GM18511 (cell line): Measurements from ENCODE around the gene ACOT11.
"Not testable (repeated sequence)": the region's sequence is repeated elsewhere in the genome, so short reads cannot be mapped to it uniquely, and the experiment has no call there.

ENCODE experiments used
- ATAC-seq: cut with Tn5 transposase; IDR thresholded peaks from one replicate; pipeline ENCODE4 v1.9.1; 2021; ENCODE audit warnings: mild to moderate bottlenecking, moderate library complexity; ENCODE audit not compliant: unreplicated experiment

Gene ACOT11

DNA sequence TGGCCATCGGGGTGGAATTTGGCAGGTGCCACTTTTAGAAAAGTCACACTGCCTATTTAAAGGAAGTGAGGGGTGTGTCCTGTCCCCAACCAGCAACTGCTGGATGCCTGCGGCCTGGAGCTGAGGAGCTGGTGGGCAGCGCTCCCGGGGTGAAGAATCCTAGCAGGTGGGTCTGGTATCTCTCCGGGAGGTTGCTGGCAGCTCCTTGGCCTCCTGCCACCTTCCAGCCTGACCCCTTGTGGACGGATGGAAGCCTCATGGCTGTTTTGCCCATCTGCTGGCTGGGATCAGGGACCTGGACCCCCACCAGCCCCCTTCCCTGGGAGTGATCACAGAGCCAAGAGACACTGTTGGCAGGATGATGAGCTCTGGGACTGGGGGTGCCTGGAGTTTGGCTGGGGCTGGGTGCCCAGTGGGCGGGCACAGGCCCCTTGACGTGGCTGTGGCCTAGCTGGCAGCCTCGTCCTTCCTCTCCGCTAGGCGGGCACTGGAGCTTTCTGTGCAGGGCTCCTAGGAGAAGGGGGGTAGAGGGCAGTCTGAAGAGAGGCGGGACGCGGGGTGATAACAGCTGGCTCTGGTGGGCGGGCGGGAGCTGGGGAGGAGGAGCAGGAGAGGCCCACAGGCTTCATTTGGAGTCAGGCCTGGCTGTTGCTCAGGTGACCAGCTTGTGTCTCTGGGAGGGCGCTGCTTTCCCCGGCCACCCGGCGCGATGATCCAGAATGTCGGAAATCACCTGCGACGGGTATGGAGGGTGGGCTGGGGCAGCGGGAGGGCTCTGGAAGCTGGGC, at the start of gene ACOT11:
TSS of gene ACOT11 (plus strand) at position 628 of the 788 bp plus-strand sequence. CDS start at position 710, 82 bp downstream.
- ATAC-seq = no peak

DNA sequence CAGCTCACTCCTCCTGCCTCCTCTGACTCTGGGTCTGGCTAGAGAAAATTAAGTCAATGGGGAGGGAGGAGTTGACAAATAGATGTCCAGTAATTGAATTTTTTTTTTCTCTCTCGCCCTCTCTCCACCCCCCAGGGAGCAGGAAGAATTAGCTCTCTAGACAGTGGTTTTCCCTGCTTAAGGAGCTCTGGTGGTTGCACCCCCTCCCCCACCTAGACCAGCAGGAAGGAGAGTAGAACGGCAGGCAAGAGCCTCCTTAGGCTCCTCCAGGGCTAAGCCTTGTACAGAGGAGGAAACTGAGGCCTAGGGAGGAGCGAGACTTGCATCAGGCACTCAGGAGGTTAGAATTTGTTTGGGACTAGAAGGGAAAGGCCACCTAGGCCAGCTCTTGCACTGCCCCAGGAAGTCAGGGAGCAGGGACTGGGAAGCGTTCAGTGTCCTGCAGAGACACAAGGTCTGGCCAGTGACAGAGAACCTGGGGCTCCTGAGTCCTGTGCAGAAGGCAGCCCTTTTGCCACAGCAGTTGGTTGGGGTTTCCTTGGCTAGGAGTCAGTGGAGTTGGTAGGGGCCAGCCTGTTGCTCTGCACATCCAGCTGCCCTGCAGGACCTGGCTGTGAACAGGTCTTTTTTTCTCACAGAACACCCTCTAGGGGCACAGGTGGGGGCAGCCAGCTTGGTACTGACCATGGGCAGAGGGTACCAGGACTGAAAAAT, 49.5 kb upstream of the ACOT11 start:
- no peak for ATAC-seq

GRCh38 chr1:54499097-54499359, 49.0 kb upstream of the ACOT11 start:
- ATAC-seq = no peak

- no peak for ATAC-seq
Observed at GRCh38 chr1:54499360-54500106, 48.5 kb upstream of the ACOT11 start.

DNA sequence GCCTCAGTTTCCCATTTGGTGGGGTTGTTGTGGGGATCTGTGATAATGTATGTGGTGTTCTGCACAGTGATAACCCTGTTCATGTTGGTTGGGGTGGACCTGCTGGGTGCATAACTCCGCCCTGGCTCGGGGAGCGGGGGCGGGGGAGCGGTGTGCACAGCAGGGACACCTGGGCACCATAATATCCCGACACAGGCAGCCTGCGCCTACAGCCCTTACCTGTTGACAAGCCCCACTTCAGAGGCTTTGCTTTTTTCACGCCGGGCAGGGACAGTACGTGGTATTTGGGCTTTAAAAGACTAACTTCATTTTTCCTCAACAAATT, 48.0 kb upstream of the ACOT11 start:
- ATAC-seq = no peak

- ATAC-seq = no peak
Observed at GRCh38 chr1:54501849-54502248, 46.2 kb upstream of the ACOT11 start.

- no peak for ATAC-seq
Observed at GRCh38 chr1:54502342-54502741, 45.7 kb upstream of the ACOT11 start.

DNA sequence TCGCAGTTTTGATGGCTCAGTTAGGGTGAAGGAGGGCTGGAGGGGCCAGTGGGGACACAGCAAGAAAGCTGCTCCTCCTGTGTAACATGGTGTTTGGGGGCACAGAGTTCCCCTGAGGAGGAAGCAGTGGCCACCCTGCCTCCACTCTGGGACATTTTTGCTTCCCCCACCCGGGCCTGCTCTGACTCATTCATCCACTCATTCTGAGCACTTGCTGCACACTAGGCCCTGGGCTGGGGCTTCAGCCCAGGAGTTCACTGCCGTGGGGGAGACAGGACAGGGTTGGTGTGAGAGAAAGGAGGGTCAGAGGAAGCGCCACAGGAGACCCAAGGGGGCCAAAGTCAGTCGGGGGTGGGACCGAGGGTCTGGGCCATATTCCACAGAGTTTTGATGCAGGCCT, 41.4 kb upstream of the ACOT11 start:
- ATAC-seq = no peak

- ATAC-seq = no peak
Observed at GRCh38 chr1:54507033-54507870, 40.8 kb upstream of the ACOT11 start.

DNA sequence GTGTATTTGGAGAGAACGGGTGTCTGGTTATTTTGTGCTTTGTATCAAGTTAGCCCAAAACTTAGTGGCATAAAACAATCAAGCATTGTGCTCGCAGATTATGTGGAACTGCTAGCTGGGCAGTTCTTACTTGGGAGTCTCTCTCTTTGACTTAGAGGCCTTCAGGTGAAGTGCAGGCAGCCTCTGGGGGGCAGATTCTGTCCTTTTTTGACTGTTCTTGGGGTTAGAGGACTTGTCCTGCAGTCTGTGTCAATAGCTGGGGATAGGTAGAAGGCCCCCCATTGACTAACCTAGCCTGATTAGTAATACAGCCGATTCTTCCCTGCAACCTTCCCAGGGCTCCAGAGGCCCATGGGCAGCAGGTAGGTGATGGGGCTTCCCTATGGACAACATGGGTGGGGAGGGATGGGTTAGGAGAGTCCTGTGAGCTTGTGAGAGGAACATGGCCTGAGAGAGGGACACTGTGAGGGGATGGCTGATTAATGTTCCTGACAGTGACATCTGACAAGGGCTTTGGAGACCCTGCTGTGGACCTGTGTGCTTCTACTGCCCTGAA, 37.2 kb upstream of the ACOT11 start:
- no peak for ATAC-seq

DNA sequence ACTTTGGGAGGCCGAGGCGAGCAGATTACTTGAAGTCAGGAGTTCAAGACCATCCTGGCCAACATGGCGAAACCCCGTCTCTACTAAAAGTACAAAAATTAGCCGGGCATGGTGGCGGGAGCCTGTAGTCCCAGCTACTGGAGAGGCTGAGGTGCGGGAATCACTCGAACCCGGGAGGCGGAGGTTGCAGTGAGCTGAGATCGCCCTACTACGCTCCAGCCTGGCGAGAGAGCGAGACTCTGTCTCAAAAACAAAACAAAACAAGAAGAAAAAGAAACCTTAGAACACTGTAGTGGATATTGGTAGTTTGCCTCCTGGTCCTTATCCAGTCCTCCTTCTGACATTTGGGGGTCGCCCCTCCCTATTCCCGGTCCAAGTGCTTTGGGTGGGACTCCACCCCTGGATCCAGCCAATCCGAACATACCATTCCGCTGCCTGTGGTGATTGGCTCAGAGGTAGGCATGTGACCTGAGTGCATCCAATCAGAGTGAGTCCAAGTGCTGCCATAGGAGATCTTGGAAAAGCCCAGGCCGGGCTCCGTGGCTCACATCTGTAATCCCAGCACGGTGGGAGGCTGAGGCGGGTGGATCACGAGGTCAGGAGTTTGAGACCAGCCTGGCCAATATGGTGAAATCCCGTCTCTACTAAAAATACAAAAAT, 34.0 kb upstream of the ACOT11 start:
- not testable (repeated sequence) for ATAC-seq

DNA sequence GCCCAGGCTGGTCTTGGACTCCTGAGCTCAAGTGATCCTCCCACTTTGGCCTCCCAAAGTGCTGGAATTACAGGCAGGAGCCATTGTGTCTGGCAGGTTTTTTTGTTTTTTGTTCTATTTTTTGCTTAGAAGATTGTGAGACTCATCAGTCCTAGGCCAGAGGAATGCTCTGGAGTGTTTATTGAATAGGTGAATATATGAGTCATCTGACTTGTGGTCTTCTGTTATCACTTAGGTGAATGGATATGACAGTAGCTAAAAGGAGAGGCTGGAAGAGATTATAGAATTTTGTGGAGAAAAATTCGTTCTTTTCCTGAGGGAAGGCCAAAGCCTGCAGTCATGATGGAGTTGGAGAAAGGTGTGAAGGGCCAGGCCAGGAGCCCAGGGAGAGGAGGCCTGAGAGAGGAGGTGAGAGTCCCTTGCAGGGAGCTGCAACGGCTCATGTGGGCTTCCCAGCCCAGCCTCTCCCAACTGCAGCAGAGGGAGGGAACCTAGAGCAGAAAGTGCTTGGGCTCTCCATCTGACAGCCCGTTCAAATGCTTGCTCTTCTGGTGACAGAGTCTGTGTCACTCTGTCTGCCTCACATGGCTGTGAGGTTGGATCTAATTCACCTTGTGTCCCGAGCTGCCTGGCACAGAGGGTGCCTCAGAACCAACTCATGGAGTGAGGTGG, 31.6 kb upstream of the ACOT11 start:
- ATAC-seq = no peak

DNA sequence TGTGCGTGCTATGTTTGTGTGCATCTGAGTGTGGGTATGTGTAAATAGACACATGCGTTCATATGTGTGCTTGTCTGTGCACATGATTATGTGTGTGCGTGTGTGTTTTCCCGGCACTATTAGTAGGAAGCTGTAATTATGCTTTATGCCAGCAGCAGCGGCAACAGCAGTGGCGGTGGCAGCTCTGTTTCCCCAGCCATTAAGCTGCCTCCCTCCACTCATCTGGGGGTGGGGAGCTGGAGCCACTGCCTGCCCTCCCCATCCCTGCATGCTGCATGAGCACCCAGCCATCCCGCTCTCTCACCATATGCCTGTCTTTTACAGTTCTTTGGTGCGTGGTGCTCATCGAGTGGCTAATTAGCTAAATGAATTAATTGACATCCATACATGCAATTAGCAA, 30.5 kb upstream of the ACOT11 start:
- no peak for ATAC-seq

- no peak for ATAC-seq
Observed at GRCh38 chr1:54518489-54518888, 29.5 kb upstream of the ACOT11 start.

GRCh38 chr1:54519709-54520108, 28.3 kb upstream of the ACOT11 start:
- ATAC-seq = no peak

- no peak for ATAC-seq
Observed at GRCh38 chr1:54520631-54521321, 27.3 kb upstream of the ACOT11 start.

DNA sequence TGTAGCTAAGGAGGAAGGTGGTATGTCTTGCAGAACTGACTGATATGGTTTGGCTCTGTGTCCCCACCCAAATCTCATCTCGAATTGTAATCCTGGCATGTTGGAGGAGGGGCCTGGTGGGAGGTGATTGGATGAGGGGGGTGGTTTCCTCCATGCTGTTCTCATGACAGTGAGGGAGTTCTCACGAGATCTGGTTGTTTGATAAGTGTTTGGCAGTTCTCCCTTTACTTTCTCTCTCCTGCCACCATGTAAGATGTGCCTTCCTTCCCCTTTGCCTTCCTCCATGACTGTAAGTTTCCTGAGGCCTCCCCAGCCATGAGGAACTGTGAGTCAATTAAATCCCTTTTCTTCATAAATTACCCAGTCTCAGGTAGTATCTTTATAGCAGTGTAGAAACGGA, 21.5 kb upstream of the ACOT11 start:
- ATAC-seq = not testable (repeated sequence)

GRCh38 chr1:54528613-54529012, 19.4 kb upstream of the ACOT11 start:
- no peak for ATAC-seq

- no peak for ATAC-seq
Observed at GRCh38 chr1:54532033-54532432, 16.0 kb upstream of the ACOT11 start.
